Erythroblast (primary cell): ENCODE data around the gene NUDT16L1.

Source experiments
- GATA1 ChIP-seq: IDR thresholded peaks from 2 replicates; pipeline ENCODE4 v1.6.1; 2011; ENCODE audit warnings: low read depth, mild to moderate bottlenecking, control low read depth, low read length, moderate library complexity
- POLR2A ChIP-seq: IDR thresholded peaks from 2 replicates; pipeline ENCODE4 v1.6.1; 2011; ENCODE audit warnings: mild to moderate bottlenecking, low read length

DNA sequence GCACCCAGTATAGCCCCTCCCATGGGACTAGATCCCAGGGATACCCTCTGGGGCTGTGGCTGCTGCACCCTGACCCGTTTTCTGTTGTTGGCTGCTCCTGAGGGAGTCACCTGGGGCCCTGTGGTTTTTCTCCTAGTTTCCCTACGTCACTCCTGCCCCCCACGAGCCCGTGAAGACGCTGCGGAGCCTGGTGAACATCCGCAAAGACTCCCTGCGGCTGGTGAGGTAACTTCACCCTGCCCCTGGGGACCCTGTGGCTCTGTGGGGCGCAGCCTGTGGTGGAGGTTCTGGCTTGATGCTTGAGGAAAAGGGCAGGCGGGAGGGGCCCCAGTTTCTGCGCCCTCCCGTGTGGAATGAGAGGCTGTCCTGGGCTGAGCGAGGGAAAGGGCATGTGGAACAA lies 41.5 kb upstream of the NUDT16L1 start:
- TF ChIP-seq POLR2A (no peak), GATA1 (no peak)
